GM12878 (cell line): ENCODE data around the gene IFT122. TPM values are rescaled to one million over a fixed set of nuclear protein-coding genes. Genes with fewer than 3 reads are reported as not detected.

Experiments used
- ATAC-seq: fragments of 200-7000 bp; cut with Tn5 transposase; 3 replicates; pipeline ENCODE4 v1.9.1; 2020; ENCODE audit warnings: mild to moderate bottlenecking, moderate library complexity
- BruUV-seq: library from RNA; stranded (reverse); fragments of 400-500 nt; replicated peaks from 2 replicates; lab custom pipeline; 2021; lab: Mats Ljungman, UMichigan
- CTCF ChIA-PET: fragments of 300-600 bp; sonication (Branson Sonifier 250); formaldehyde crosslinking; extraction: SDS; loops from one replicate; lab custom pipeline; 2021; ENCODE audit warnings: inconsistent platforms; lab: Yijun Ruan, JAX
- POLR2A ChIA-PET: fragments of 350-600 bp; formaldehyde crosslinking; extraction: SDS; loops from one replicate; lab custom pipeline; 2021; ENCODE audit warnings: inconsistent platforms; lab: Charles Lee
- RAD21 ChIA-PET: fragments of 300-600 bp; sonication (Branson Sonifier 250); formaldehyde crosslinking; loops from one replicate; lab custom pipeline; 2023; ENCODE audit warnings: antibody characterized with exemption; ENCODE audit not compliant: unreplicated experiment; lab: Charles Lee
- SMC1A ChIA-PET: fragments of 300-600 bp; sonication (Branson Sonifier 250); formaldehyde crosslinking; loops from one replicate; lab custom pipeline; 2023; ENCODE audit not compliant: unreplicated experiment, uncharacterized antibody; lab: Charles Lee
- DNase-seq: peaks from one replicate; pipeline ENCODE4 v3.0.0-alpha.2; 2011; ENCODE audit warnings: low read depth, low spot score
- FAIRE-seq: peaks from 3 replicates; lab custom pipeline; 2011; peaks lifted over from hg19 to GRCh38; lab: Jason Lieb, UNC
- H2AFZ ChIP-seq: 2 replicates; pipeline ENCODE4 v1.6.0; 2011; ENCODE audit warnings: low read depth, low read length, control low read depth; ENCODE audit not compliant: control insufficient read depth
- H3K27ac ChIP-seq: 2 replicates; pipeline ENCODE4 v1.5.1; 2011; ENCODE audit warnings: control low read depth; ENCODE audit not compliant: control insufficient read depth, insufficient read depth
- H3K27me3 ChIP-seq, 2 experiments: replicated peaks in 1 of 2; 2 replicates each; pipeline versions ENCODE4 v1.6.0 to v1.6.1; 2011; ENCODE audit warnings: low read length in 1 of 2; ENCODE audit not compliant: control insufficient read depth in 2 of 2, insufficient read depth in 2 of 2
- H3K36me3 ChIP-seq, 2 experiments: 2 replicates each; pipeline ENCODE4 v1.5.1; 2011; ENCODE audit warnings: low read length in 1 of 2; ENCODE audit not compliant: control insufficient read depth in 2 of 2, insufficient read depth in 2 of 2
- H3K4me1 ChIP-seq: 2 replicates; pipeline ENCODE4 v1.6.1; 2011; ENCODE audit warnings: mild to moderate bottlenecking, low read length, moderate library complexity, mixed read lengths; ENCODE audit not compliant: control insufficient read depth, insufficient read depth
- H3K4me2 ChIP-seq: 2 replicates; pipeline ENCODE4 v1.6.0; 2011; ENCODE audit warnings: control low read depth; ENCODE audit not compliant: control insufficient read depth, insufficient read depth
- H3K4me3 ChIP-seq: fragments of 200-600 bp; sonication (generic); 2 replicates; pipeline ENCODE4 v1.5.1; 2016
- H3K79me2 ChIP-seq: 2 replicates; pipeline ENCODE4 v1.6.0; 2011; ENCODE audit warnings: low read length; ENCODE audit not compliant: control insufficient read depth, insufficient read depth
- H3K9ac ChIP-seq: 2 replicates; pipeline ENCODE4 v1.8.0; 2011; ENCODE audit warnings: low read length, control low read depth, mixed read lengths; ENCODE audit not compliant: control insufficient read depth, insufficient read depth
- H3K9me3 ChIP-seq: replicated peaks from 3 replicates; pipeline ENCODE4 v1.5.1; 2011; ENCODE audit warnings: mild to moderate bottlenecking, low read length; ENCODE audit not compliant: control insufficient read depth, insufficient read depth
- H4K20me1 ChIP-seq: 2 replicates; pipeline ENCODE4 v1.6.0; 2011; ENCODE audit not compliant: control insufficient read depth, insufficient read depth
- ASH2L ChIP-seq: fragments of 300-600, 200-600 bp; sonication (generic); IDR thresholded peaks from 2 replicates; pipeline ENCODE4 v1.6.1; 2017; ENCODE audit warnings: low read depth, mild to moderate bottlenecking, borderline replicate concordance
- CEBPB ChIP-seq, 2 experiments: fragments of 150-350 bp in 1 of 2; IDR thresholded peaks; 2 replicates each; pipeline ENCODE4 v1.6.1; 2012 to 2014; ENCODE audit warnings: low read depth in 2 of 2, low read length in 2 of 2, borderline replicate concordance in 1 of 2, inconsistent platforms in 1 of 2
- EGR1 ChIP-seq, 2 experiments: IDR thresholded peaks; 1 replicate in 1 of 2; 2 replicates in 1 of 2; pipeline ENCODE4 v1.6.1; 2011 to 2012; ENCODE audit warnings: low read depth in 2 of 2, low read length in 2 of 2, borderline replicate concordance in 1 of 2, mild to moderate bottlenecking in 1 of 2, moderate library complexity in 1 of 2
- GABPA ChIP-seq: IDR thresholded peaks from 2 replicates; pipeline ENCODE4 v1.6.1; 2014; ENCODE audit warnings: antibody characterized with exemption, low read depth, mild to moderate bottlenecking, inconsistent platforms
- MTA3 ChIP-seq: IDR thresholded peaks from 2 replicates; pipeline ENCODE4 v1.6.1; 2012; ENCODE audit warnings: low read length, inconsistent platforms, borderline replicate concordance
- SIX5 ChIP-seq: IDR thresholded peaks from 2 replicates; pipeline ENCODE4 v1.6.1; 2011; ENCODE audit warnings: mild to moderate bottlenecking, low read depth, low read length, moderate library complexity; ENCODE audit not compliant: severe bottlenecking
- SMAD5 ChIP-seq: IDR thresholded peaks from 2 replicates; pipeline ENCODE4 v1.6.1; 2016; ENCODE audit warnings: antibody characterized with exemption, low read depth
- WGBS: methylation state at CpG from one replicate; pipeline ENCODE4 v1.1.6; 2016; ENCODE audit warnings: low lambda C conversion rate; ENCODE audit not compliant: insufficient replicate concordance, insufficient coverage; ENCODE audit errors: missing lambda C conversion rate; 5-methylcytosine and 5-hydroxymethylcytosine counted together
- in situ Hi-C: fragments of 300-500 bp; cut with MboI; formaldehyde crosslinking; loops from 9 replicates; pipeline ENCODE4 v1.14.3; 2018; ENCODE audit warnings: mixed read lengths
- intact Hi-C: fragments of 100-400 bp; cut with micrococcal nuclease; formaldehyde crosslinking; loops from one replicate; pipeline ENCODE4 v1.14.2; 2022; ENCODE audit not compliant: unreplicated experiment
- polyA plus RNA-seq, 11 experiments: library from polyadenylated mRNA; depleted of rRNA in 4 of 11; unstranded in 6 of 11; stranded (reverse) in 5 of 11; fragments of >200 nt; fragmentation: Nextera tagmentation in 4 of 11; fragmentation: Illumina TruSeq in 1 of 11; extraction: Ambion mirVana in 4 of 11; extraction: Trizol in 1 of 11; gene quantifications; 1 replicate in 1 of 11; 2 replicates in 10 of 11; pipeline versions ENCODE4 v1.2.1 to v1.2.3, GENCODE V29; 2011 to 2016; ENCODE audit warnings: inconsistent platforms in 2 of 11, missing spikeins in 2 of 11, low read depth in 1 of 11
- total RNA-seq, 4 experiments: library from RNA; depleted of rRNA in 3 of 4; stranded (reverse); fragments of >200 nt in 3 of 4; fragmentation: Illumina TruSeq in 1 of 4; extraction: Trizol in 1 of 4; gene quantifications; 2 replicates each; pipeline versions ENCODE4 v1.2.1 to v1.2.3, GENCODE V29; 2013 to 2021
- TF ChIP-seq, protein P1 (sequence below): IDR thresholded peaks from 2 replicates; pipeline ENCODE4 v1.6.1; 2011; ENCODE audit warnings: low read depth, low read length, improper control_type of control experiment, borderline replicate concordance

IFT122 gene
- total and polyA plus RNA-seq, 10 of the 15 experiments (the other 5 are each of a cell fraction or from before 2014, with no cell fraction given), result 1.8 to 19.2 (median 8.4) TPM

DNA sequence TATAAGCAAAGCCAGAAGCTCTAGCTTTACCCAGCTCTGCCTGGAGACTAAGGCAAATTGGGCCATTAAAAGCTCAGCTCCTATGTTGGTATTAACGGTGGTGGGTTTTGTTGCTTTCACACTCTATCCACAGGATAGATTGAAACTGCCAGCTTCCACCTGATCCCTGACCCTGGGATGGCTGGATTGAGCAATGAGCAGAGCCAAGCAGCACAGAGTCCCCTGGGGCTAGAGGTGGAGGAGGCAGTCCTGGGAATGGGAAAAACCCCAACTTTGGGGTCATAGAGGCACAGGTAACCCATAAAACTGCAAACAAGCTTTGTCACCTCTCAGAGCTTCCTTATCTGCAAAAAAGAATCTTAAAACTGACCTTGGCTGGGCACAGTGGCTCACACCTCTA, 95.1 kb downstream of the IFT122 start:
- Histone ChIP-seq H3K9me3 (no peaks in the 10 kb centered on the region), H3K4me1 (no peaks in the 10 kb centered on the region), H3K27me3 (no peaks in the 10 kb centered on the region; a peak in 1 of 4 replicates), H3K36me3 (no peaks in the 10 kb centered on the region), H3K4me2 (no peak overlapping the region), H3K4me3 (no peak overlapping the region), H4K20me1 (no peaks in the 10 kb centered on the region), H3K27ac (no peak overlapping the region), H3K79me2 (no peaks in the 10 kb centered on the region), H3K9ac (no peak overlapping the region), H2AFZ (no peak overlapping the region)
- FAIRE-seq (no peak), DNase-seq (no peak), ATAC-seq (no peak)
- BruUV-seq, result no TSS peak
- 94% methylated on average over 1 of the region's 1 CpG for WGBS
- ChIA-PET CTCF (interaction anchor here (1.1 to 1.2 kb wide), 3 partner anchors 9 to 294 kb away, joined by 4 to 6 read pairs (median 5); no protein-coding TSS in a partner anchor), POLR2A (interaction anchor here (0.6 to 1.5 kb wide), 3 partner anchors 13 to 141 kb away, joined by 3 to 5 read pairs (median 3); no protein-coding TSS in a partner anchor), SMC1A (interaction anchor here (1.8 kb wide), 1 partner anchor 10 kb away, joined by 11 read pairs; no protein-coding TSS in a partner anchor), RAD21 (interaction anchor here (0.6 to 2.1 kb wide), 3 partner anchors 9 to 138 kb away, joined by 3 to 7 read pairs (median 3); no protein-coding TSS in a partner anchor)
- in situ Hi-C loops, result no loop called here
- TF ChIP-seq SMAD5, result no peak
- no peak for TF ChIP-seq GABPA
- TF ChIP-seq CEBPB (IDR thresholded peaks at IDR 0.05; ENCODE audit: borderline replicate concordance in 1 of 2, low read depth in 2 of 2, low read length in 2 of 2), result no peak
- no peak for TF ChIP-seq SIX5
- TF ChIP-seq ASH2L, result no peak
- no peak for TF ChIP-seq MTA3
- no peak for TF ChIP-seq EGR1 (IDR thresholded peaks at IDR 0.05; ENCODE audit: borderline replicate concordance in 1 of 2, low read depth in 2 of 2, low read length in 2 of 2)
- TF ChIP-seq, protein P1, sequence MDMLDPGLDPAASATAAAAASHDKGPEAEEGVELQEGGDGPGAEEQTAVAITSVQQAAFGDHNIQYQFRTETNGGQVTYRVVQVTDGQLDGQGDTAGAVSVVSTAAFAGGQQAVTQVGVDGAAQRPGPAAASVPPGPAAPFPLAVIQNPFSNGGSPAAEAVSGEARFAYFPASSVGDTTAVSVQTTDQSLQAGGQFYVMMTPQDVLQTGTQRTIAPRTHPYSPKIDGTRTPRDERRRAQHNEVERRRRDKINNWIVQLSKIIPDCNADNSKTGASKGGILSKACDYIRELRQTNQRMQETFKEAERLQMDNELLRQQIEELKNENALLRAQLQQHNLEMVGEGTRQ, result no peak
- intact Hi-C loops, result no loop called here
